Hepatocyte (in vitro differentiated cells): Measurements from ENCODE around the gene SHLD2.
"Not testable (repeated sequence)": the region's sequence is repeated elsewhere in the genome, so short reads cannot be mapped to it uniquely, and the experiment has no call there.

Source experiments
- CTCF ChIP-seq: fragments of 200-600 bp; sonication (generic); IDR thresholded peaks from 2 replicates; pipeline ENCODE4 v1.5.1; 2016; ENCODE audit warnings: antibody characterized with exemption, mild to moderate bottlenecking; ENCODE audit not compliant: poor library complexity
- EZH2 ChIP-seq: fragments of 200-600 bp; sonication (generic); IDR thresholded peaks from 2 replicates; pipeline ENCODE4 v1.6.1; 2016; ENCODE audit warnings: antibody characterized with exemption, mild to moderate bottlenecking, borderline replicate concordance

GRCh38 chr10:87156841-87157240 is 61.8 kb downstream of the SHLD2 start:
- TF ChIP-seq CTCF, EZH2: not testable (repeated sequence)
